GM18519 (cell line): ENCODE data around the gene ATG7.
"Not testable (repeated sequence)": the region's sequence is repeated elsewhere in the genome, so short reads cannot be mapped to it uniquely, and the experiment has no call there.

Experiments used
- ATAC-seq: cut with Tn5 transposase; IDR thresholded peaks from one replicate; pipeline ENCODE4 v1.9.1; 2021; ENCODE audit warnings: mild to moderate bottlenecking, moderate library complexity; ENCODE audit not compliant: unreplicated experiment, low FRiP score

Gene ATG7

DNA sequence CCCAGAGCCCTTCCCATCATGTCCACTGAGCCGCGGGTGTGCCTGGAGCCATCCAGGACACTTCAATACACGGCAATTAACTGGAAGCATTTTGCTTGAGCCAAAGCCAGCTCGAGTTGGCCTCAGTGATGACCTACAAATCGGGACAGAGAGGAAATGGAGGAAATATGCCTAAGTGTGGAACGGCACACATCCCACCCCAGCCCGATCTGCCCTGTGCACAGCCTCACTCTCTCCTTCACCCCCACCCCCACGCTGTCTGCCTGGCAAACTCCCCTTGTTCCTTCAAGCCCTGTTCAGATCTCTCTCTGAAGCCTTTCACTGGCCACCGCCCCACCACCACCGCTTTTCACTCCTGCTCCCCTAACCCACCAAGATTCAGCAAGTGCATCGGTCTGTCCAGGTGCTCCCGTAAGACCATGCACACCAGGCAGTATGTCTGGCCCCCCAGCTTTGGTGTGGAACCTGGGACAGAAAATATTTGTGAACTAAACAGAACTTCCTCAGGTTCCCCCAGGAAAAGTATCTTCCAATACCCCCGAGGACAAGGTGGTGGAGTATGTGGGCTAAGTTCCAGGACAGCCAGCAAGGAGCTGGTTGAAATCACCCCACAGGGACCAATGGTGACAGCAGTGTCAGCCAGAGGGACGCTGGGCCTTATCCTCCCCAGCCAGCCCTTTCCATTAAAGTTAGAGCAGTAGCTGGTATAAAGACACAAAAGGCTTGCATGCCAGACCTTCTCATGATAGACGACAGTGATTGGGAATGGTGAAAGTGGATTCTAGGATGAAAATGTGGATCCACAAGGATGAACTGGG, 287.8 kb downstream of the ATG7 start:
- ATAC-seq = no peak

DNA sequence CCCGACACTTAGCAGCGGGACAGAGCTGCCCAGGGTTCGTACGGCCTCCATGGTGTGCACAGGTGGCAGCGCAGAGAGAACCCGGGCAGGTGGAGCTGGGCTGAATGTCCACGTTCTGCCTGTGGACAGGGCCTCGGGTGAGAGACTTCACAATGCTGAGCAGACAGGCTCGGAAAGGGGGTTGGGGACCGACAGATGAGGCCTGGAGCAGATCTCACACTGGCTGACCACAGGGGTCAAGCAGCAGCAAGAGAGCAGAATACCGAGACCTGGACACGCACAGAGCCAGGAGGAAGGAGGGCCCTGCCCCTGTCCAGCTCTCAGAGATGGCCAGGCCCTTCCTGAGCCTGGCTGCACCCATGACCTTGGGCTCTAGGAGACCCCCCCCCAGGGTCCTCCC, 288.5 kb downstream of the ATG7 start:
- no peak for ATAC-seq

DNA sequence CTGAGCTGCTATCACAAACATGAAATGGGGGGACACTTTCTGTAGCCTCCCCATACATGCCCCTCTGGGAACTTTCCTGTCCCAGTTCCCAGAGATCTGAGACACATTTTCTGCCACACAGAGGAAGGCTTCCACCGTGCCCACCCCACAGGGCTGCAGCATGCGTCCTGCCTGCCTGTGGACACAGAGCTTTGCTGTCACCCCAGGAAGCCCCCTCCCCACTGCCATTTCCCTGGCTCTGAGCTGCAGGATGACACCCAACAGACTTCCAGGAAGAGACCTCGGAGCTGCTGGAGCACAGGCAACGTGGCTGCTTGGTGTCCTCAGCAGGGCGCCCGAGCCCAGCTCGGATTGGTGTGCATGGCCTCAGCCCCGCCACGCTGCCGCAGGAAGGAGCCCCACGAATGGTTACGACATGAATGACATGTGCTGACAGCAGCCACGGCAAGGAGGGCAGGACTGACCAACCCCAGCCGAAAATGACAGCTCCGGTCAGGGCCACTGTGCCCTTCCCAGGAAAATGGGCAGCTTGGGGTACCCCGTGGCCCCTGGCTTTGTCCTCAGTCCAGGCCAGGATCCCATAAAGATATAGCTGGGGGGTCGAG, 290.2 kb downstream of the ATG7 start:
- no peak for ATAC-seq

DNA sequence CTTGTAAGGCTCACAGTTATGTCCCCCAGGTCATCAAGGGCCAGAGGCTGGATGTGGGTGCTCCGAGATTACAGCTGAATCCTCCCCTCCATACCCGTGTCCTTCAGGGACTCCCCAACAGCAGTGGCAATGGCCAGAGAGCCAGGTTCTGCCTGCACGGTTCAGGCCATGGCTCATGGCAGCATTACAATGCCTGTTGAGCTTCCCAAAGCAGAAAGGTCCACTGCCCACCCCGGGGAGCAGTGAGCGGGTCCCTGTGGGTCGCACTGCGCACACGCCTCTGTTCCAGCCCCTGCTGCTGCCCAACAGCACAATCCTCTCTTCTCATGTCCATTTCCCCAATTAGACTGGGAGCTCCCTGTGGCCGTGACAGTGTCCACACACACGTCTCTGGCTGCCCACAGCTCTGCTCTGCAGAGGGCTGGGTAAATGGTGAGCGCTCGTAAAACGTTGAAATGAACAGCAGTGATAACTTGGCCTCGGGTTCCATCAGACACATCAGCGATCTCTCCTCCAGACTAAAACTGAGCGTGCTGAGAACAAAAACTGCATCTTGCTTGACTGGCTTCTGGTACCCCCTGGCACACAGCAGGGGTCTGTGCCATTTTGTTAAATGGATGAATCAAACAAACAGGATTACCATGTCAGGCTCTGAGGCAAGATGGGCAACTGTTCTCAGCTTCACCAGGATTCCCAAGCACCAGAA, 291.1 kb downstream of the ATG7 start:
- ATAC-seq = no peak

DNA sequence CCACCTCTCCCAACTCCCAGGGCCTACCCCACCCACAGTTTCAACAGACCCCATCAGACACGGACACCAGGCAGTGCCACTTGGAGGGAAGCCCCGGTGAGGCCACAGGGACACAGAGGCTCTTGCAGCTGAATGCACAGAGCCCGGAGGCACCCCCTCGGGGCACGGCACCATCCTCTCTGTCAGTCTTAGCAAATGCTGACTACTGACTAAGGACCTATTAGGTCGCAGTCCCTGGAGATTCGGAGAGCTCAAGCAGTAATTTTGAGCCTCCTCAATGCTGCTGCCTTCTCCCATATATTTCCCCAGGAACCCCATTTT, 291.6 kb downstream of the ATG7 start:
- no peak for ATAC-seq

DNA sequence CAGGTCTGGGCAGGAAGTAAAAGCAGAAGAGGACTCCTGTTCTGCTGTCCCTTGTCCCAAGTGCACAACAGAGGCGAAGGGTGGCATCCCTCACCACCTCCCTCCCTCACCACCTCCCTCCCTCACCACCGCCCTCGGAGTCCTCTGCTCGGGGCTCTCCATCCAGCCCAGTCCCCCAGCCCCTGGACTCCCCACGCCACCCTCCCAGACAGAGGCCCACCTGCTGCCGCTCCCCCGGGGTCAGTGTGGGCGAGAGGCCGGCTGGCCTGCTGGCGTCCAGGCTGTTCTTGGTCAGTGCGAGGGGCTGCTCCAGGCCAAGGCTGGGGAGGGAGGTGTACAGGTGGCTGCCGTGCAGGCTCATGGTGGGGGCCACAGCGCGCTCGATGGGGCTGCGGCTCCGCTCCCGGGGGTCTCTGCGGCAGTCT, 292.4 kb downstream of the ATG7 start:
- no peak for ATAC-seq

DNA sequence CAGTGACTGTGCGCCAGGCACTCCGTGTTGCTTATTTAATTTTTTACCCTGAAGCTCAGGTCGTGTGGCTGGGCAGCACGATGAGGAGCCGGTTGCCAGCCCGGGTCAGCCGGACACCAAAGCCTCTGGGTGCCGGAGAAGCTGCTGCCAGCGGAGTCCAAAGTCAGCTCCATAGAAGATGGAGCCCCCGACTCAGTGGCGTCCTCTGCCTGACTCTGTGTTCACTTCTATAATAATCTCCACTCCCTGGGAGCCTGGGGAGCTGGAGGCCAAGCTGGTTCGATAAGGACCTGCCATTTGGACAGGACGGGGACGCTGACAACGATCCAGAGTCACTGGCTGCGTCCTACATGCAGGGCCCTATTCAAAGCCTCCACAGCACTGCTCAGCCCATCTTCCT, 292.9 kb downstream of the ATG7 start:
- no peak for ATAC-seq

DNA sequence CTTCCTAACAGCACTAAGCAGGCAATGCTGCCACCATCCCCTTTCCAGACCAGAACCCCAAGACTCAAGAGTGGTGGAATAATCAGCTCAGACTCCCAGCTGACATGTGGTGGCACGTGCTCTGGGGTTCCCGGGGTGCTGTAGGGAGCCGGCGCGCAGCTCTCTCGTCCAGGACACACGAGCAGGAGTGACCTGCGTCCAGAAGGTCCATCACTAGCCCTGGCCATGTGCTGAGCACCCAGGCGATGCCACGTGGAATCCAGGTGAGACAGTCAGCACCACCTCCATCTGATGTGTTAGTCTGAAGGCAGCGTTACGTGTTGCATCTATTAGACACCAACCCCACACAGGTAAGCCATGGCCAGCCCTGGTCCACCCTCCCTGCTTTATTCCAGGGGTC, 293.3 kb downstream of the ATG7 start:
- no peak for ATAC-seq

DNA sequence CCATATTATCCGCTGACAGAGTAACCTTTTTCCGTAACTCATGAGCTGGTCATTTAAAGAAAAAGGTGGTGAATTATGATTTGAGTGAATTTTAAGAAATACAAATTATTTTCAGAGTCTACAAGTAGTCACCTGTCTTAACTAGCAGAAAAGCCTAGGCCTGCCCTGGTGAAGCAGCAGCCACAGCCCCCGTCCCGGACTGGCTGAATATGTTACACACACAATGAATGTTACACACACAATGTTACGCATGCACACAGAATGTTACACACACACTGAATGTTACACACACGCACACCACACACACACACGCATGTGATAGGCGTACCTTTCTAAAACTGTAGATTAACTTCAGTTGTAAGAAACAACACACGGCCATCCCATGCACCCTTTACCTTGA, 293.7 kb downstream of the ATG7 start:
- no peak for ATAC-seq

DNA sequence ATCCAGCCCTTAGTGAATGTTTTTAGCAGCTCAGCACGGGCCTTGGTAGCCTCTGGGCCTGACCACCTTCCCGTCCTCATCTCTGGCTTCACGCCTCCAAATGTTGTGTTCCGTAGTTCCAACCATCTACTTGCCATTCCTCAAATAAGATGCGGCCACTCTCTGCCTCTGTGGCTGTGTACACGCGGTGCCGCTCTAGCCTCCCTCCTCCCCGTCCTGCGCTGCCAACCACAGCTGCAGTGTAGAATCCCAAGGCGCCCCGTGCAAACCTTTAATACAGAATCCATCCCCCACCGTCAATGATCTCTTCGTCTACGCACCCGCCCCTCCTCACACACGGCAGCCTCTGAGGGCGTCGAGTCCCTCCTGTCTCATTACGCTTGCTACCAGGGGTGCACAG, 294.3 kb downstream of the ATG7 start:
- ATAC-seq = no peak

DNA sequence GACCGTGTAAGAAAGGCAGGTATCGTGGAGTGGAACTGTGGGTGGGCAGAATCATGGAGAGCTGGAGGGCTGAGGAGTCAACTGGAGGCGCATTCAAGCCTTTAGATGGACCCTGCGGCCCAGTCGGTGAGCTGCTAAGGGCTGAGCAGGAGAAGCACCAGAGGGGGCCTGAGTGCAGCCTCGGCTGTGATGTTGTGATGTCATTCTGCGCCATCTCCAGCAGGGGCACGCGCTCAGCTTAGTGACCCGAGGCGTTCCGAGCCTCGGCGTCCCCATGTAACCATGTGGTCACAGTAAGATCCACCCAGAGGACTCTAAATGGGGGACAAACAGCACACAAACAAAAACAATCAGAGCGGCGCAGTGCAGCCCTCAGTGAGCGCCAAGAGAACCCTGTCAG, 294.7 kb downstream of the ATG7 start:
- ATAC-seq = no peak

DNA sequence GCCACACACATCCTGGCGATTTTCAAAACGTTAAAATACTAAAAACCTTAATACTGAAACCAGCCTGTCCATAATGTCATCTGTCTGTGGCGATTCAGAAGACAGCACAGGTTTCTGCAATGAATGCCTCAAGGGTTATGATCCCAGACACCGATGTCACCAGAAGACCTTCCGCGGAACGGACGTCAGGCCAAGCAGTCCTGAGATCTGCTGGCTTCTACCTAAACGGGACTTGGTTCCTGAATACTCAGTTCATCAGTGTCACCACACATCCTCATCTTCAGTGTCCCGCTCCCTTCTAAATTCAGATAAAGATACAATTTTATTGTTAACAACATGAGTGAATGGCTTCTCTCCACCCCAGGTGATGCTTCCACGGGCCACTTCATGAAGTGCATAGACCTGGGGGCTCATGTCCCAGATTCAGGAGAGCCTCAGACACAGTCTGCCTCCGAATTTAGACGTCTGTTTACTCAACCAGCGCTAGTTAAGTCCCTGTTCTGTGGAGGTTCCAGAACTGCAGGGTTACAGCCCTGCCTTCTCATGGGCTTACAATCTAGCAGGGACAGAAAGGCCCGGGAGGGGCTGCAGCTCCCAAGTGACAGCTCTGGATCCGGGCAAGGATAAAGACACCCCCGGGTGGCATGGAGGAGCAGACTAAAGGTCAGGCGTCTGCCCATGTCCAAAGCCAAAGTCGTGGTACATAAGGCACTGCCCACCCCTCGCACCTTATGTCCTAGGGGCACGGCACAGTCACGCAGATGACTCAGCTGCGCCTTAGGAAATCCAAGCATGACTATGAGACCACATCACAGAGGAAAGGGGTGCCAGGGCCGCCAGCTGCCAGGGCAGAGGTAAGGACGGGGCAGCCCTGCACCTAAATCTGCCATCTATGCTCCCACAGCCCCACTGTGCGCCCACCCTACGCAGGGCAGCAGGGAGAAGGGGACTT, 295.6 kb downstream of the ATG7 start:
- ATAC-seq = no peak

DNA sequence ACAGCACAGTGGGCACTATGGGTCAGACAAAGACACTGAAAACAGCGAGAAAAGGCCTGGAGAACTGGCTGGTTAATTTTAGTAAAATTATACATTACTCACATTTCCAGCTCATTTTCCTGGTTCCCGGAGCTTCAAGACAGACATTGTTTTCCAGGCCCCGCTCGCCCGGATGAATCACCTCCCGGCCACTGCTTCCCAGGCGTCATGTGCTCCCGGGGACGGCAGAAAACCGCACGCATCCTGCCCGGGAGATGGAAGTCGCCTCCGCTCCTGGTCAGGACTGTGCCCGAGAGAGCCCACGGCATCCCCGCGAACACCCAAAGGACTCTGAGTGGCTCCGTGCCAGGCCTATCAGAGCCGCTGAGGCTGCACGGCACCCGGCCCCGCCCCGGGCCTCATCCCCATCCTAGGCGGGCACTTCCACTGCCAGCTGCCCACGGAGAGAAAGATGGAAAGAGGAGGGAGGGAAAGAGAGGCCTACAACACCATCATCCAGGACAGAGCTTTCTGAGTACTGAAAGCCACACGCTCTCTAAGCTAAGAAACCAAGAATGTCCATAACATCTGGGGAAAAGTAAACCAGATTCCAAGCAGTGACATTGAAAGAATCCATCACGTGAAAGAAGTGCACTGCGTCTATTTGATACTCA, 296.4 kb downstream of the ATG7 start:
- ATAC-seq = no peak

DNA sequence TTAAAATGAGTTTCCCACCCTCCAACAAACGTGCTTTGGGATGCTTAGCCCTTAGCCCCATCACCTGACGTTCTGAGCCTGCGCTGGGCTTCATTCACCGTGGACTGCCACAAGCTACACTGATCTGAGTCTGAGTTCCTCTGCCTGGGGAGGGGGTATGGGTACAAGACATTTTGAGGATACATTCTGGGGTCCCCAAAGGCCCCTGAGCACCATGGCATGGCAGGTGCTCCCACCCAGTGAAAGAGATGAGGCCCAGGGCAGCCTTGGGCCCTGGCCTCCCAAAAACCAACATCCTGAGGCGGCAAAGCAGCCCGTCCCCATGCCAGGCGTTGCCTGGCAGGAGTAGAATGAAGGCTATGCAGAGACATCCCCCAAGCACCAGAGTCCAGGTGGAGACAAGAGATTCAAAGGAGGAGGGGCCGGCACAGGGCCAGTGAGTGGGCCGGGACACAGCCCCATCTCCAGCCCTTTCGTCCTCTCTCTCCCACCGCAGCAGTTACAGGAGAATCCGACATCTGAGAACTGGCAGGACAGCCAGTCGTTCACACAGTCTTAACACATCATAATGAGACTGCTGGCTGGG, 297.1 kb downstream of the ATG7 start:
- no peak for ATAC-seq

DNA sequence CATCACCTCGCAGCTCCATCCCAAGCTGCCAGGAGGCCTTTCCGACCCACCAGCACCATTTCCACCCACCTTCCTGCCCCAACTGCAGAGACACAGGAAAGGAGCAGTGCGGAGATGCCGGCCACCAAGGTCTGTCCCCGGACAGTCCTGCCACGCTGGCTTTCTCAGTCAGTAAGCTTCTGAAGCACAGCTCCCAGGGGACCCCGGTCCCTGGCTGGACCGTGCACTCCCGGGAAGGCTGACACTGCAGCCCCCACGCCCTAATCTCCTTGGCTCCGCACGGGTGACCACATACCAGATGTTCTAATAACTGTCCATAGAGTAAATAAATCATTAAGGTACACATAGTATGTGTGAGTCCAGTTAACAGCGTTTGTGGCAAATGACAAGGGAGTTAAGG, 298.1 kb downstream of the ATG7 start:
- no peak for ATAC-seq

DNA sequence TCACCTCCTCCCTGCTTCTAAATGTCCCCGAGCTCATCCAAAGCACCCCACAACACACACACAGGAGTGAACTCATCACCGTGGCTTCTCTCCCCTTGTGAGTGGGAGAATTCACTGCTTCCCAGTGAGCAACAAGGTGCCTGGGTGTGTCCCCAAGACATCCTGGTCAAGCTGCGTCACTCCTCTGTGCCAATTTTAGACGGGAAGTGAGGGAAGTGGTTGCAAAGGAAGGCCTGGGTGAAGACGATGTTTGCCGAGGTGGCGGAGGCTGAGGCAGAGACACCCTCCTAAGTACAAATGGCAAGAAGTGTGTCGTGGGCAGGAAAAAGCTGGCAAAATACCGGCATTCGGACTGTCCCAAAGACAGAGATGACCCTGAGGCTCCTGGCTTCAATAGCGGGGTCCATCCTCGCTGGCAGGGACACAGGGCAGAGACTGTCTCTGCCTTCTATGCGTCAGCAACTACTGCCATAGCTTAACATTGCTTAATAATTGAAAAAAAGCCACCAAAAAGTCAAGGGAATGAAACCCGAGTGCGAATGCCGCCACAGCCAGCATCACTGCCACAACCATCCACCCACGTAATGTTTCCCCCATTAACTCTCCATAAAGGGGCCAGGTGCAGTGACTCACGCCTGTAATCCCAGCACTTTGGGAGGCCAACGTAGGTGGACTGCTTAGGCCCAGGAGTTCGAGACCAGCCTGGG, 298.7 kb downstream of the ATG7 start:
- no peak for ATAC-seq

DNA sequence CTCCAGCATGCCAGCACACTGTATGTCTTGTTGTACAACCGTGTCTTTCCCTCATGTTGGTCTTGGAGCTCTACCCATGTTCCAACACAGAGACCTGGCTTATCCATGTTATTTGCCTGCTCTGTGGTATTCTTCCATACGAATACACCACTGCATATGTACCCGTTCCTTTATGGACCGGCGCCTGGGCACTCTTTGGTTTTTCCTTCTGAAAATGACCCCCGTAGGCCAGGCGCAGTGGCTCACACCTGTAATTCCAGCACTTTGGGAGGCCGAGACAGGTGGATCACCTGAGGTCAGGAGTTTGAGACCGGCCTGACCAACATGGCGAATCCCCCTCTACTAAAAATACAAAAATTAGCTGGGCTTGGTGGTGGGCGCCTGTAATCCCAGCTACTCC, 300.5 kb downstream of the ATG7 start:
- ATAC-seq = not testable (repeated sequence)

DNA sequence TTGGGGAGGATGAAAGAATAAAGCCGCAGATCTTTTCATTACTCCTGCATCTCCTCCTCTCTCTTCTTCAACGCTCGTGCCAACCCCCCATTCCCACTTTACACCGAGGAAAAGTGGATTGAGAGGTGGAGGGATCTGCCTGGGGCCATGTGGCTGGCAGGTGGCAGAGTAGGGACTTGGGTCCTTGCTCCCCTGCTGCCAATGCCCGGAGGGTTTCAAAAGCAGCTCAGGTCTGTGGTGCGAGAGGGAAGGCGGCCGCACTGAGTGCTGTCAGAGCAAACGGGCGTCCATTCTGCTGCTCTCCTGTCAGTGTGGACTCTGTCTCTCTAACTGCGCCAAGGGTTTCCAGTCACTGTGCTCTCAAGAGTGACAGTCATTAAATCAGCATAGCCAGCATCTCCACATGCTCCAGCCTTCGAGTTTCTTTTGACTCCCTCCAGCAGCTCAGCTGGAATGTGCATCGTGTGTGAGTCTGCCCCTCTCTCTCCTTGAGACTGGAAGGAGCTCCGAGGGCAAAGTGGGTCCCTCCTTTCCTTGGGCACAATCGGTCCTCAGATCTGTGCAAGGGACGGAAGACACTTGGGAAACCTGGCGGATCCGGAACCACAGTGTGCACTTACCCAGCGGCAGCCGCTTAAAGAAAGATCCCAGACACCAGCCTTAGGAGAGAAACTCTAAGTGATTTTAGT, 302.9 kb downstream of the ATG7 start:
- no peak for ATAC-seq

DNA sequence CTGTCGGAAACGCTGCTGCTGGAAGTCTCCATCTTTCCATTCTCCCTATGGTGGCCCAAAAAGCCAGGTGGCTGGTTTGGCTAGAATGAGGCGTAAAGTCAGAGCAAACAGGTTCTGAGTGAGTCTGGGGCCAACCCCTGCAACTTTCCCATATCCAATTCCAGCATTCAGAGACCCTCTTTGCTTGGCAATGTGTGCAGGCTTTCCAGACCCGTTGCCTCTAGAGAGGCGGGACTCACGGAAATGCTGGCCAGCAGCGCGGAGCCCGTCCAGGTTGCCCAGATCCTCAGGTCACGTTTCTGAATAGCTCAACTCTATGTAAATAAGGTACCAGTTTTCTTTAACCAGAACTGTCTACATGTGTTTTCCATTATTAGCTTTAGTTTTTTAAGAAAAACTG, 303.5 kb downstream of the ATG7 start:
- ATAC-seq = no peak
